HG03469 (cell line): Measurements from ENCODE around the gene CTTN.

Source experiments
- ATAC-seq: cut with Tn5 transposase; IDR thresholded peaks from one replicate; pipeline ENCODE4 v1.9.1; 2021; ENCODE audit warnings: mild to moderate bottlenecking, moderate library complexity, moderate number of reproducible peaks; ENCODE audit not compliant: unreplicated experiment

Gene CTTN

GRCh38 chr11:70397983-70398833 lies at the start of gene CTTN:
Gene CTTN (plus strand): TSS chr11:70398529. CDS start chr11:70407298, 8,769 bp downstream.
- no peak for ATAC-seq

GRCh38 chr11:70348608-70349007 lies 49.7 kb upstream of the CTTN start:
- ATAC-seq = no peak

- no peak for ATAC-seq
Measured at GRCh38 chr11:70351646-70352045, 46.7 kb upstream of the CTTN start.

- ATAC-seq = no peak
Measured at GRCh38 chr11:70352100-70352499, 46.2 kb upstream of the CTTN start.

- no peak for ATAC-seq
Measured at GRCh38 chr11:70352601-70353000, 45.7 kb upstream of the CTTN start.

GRCh38 chr11:70353329-70353728 lies 45.0 kb upstream of the CTTN start:
- no peak for ATAC-seq

GRCh38 chr11:70353900-70354568 lies 44.3 kb upstream of the CTTN start:
- no peak for ATAC-seq

GRCh38 chr11:70354629-70355028 lies 43.7 kb upstream of the CTTN start:
- ATAC-seq = no peak

- no peak for ATAC-seq
Measured at GRCh38 chr11:70358753-70359152, 39.6 kb upstream of the CTTN start.

GRCh38 chr11:70359451-70360205 lies 38.7 kb upstream of the CTTN start:
- ATAC-seq = no peak

GRCh38 chr11:70360211-70360610 lies 38.1 kb upstream of the CTTN start:
- ATAC-seq = no peak

GRCh38 chr11:70364178-70364577 lies 34.2 kb upstream of the CTTN start:
- no peak for ATAC-seq

- no peak for ATAC-seq
Measured at GRCh38 chr11:70364745-70365543, 33.4 kb upstream of the CTTN start.

GRCh38 chr11:70365544-70365927 lies 32.8 kb upstream of the CTTN start:
- ATAC-seq = no peak

- ATAC-seq = no peak
Measured at GRCh38 chr11:70367071-70367470, 31.3 kb upstream of the CTTN start.

- no peak for ATAC-seq
Measured at GRCh38 chr11:70368961-70369360, 29.4 kb upstream of the CTTN start.

GRCh38 chr11:70371241-70371640 lies 27.1 kb upstream of the CTTN start:
- no peak for ATAC-seq

- no peak for ATAC-seq
Measured at GRCh38 chr11:70372076-70372475, 26.3 kb upstream of the CTTN start.

- no peak for ATAC-seq
Measured at GRCh38 chr11:70376621-70377020, 21.7 kb upstream of the CTTN start.

GRCh38 chr11:70377645-70378044 lies 20.7 kb upstream of the CTTN start:
- ATAC-seq = no peak
